Inferior parietal cortex (tissue), 1 donor: ENCODE measurements around the gene STKLD1.

Source experiments
- DNase-seq: peaks from one replicate; pipeline ENCODE4 v3.0.0-alpha.2; 2016; ENCODE audit errors: extremely low spot score

Gene STKLD1

DNA sequence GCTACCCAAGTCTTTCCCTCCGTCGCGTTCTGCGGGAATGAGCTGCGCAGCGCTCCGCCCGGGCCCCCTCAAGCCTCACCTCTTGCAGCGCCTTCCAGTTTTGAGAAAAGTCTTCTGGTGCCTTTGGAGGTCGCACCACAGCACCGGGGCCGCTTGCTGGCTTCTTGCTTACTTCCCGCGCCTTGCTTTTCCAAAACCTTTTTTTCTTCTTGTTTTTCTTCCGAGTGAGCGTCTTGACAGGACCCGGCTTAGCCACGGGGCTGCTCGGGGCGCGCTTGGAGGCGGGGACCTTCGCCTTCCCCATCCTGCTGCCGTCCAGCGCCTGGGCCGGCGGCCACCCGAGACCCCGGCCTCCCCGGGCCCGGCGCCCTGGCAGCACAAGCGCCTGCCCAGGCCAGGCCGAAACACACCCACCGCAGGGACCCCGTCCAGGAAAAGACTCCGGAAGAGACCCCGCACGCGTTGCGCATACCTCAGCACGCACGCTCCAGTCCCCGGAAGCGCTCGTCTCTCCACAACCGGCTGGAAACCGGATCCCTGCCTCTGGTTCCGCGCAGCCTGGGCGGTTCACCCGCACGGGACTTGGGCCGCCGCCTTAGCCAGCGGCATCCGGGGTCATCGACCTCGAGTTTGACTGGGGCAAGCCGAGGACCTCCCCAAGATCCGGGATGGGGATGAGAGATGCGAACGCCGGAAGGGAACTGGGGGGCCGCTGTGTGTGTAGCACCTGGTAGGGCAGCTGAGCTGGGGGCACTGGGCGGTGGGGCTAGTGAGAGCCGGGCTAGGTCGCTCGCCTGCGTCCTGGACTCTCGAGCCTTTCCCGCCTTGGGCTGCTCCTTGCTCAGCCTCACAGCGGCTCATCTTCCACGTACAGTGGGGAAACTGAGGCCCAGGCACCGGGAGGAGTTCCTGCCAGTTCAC, 41.6 kb downstream of the STKLD1 start, which contains the start of gene REXO4:
Gene REXO4 (minus strand): TSS at position 470 of the 921 bp plus-strand sequence. CDS start 166 bp downstream, at position 304.
- peak; percentile 88 for DNase-seq

DNA sequence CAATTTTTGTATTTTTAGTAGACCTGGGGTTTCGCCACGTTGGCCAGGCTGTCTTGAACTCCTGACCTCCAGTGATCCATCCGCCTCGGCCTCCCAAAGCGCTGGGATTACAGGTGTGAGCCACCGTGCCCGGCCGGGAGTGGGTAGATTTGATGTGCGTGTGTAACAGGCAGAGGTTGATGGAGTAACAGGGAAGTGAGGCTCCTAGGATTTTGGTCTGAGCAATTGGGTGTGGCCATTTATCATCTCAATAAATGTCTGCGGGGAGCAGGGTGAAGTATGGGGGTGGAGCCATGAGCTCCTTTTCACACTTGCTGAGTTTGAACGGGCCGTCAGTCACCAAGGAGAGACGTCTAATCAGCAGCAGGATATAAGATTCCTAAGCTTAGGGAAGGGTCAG, 42.8 kb downstream of the STKLD1 start:
- DNase-seq: no peak

DNA sequence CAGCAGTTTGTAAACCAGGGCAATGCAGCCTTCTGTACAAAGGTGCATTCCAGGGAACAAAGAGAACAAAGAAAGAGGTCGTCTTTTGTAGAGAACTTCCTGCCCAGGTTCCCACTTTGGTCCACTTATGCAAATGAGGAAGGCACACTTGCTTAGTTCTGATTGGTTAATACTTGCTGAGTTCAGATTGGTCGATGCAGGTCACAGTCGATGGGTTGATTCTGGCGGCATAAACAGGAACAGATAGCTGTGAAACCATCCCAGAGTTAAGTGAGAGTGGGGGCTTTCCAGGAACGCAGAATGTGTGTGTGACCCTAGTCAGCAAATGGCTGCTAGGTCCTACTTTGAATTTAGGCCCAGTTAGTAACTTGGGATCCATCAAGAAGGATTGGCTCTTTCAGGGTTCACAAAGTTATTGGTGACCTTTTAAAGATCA, 44.2 kb downstream of the STKLD1 start:
- DNase-seq: no peak

DNA sequence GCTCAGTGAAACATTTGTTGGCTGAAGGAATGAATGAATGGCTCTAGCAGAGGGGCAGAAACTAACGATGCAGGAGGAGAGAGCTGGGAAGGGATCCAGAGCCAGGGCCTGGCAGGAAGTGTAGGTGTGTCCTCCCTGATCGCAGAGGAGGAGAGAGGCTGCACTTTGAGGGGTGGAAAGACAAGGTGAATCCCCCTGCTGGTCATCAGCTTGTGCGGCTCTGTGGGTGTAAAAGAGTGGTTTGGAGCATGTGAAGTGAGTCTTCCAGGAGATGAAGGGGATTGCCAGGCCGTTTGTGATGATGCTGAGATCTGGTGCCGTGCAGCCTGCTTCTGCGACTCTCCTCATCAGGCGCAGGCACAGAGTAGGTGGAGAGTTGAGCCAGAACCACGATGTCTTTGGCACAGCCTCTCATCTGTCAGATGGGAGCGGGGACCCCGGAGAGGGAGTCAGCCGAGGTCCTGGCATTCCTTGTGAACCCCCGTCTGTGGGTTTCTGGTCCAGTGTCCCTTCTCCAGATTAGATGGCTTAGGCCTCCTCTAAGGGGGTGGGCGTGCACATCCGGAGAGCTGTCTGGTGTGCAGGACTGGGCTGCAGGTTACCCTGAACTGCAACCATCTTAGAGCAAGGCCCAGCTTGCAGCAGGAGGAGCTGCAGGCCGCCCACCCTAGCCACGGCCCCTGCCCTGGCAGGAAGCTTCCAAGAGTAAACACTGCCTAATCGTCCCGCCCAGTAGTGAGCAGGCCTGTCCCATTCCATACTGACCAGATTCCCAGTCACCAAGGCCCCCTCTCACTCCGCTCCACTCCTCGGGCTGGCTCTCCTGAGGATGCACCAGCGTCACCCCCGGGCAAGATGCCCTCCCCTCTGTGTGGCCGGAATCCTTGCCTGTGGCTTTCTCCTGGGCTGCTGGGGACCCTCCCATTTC, 45.7 kb downstream of the STKLD1 start, which contains the start of gene ADAMTS13:
Gene ADAMTS13 (plus strand): TSS at position 753 of the 928 bp plus-strand sequence. CDS start 77 bp downstream, at position 830.
- peak; percentile 9 for DNase-seq

DNA sequence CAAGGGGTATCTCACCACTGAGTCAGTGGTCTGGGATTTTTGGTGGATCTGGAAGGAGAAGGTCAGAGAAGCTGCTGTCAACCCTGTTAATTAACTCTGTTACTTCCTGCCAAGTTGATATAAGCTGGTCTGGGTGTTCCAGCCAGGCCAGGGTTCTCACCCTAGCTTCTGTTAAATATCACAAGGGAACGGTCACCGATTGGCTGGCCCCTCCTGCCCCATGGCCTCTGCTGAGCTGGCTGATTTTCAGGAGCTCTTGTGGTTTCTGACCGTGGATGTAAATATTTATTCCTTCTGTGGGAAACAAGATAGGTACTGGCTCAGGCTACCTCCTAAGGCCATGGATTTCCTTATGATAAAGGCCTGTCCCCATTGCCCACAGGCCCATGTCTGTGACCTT, 47.0 kb downstream of the STKLD1 start:
- DNase-seq: no peak

DNA sequence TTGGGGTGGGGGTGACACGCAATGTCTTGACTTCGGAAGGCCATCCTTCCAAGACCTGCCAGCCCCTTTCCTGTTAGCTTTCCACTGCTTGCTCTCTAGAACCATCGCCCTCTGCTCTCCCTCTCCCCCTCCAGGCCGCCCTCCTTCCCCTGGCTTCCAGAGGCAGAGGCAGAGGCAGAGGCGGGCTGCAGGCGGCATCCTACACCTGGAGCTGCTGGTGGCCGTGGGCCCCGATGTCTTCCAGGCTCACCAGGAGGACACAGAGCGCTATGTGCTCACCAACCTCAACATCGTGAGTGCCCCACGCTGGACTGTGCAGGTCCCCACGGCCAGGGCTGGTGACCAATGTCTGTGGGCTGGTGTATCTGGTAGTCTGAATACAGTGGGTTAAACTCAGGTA, 48.0 kb downstream of the STKLD1 start:
- no peak for DNase-seq

DNA sequence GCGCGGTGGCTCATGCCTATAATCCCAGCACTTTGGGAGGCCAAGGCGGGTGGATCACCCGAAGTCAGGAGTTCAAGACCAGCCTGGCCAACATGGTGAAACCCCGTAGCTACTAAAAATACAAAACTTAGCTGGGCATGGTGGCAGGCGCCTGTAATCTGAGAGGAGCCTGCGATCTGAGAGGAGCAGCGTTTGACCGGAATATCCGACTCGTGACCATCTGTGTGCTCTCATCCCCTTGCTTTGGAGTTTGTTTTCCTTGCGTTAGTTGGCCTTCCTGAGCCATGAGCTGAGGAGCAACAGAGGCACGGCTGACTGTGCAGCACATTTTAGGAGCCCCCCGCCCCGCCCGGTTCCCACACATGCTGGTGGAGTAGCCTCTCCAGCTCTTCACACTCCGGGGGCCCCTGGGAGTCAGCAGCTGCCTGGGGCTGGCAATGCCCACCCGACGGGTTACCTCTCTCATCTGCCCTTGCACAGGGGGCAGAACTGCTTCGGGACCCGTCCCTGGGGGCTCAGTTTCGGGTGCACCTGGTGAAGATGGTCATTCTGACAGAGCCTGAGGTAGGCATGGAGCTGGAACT, 49.0 kb downstream of the STKLD1 start:
- DNase-seq: no peak

DNA sequence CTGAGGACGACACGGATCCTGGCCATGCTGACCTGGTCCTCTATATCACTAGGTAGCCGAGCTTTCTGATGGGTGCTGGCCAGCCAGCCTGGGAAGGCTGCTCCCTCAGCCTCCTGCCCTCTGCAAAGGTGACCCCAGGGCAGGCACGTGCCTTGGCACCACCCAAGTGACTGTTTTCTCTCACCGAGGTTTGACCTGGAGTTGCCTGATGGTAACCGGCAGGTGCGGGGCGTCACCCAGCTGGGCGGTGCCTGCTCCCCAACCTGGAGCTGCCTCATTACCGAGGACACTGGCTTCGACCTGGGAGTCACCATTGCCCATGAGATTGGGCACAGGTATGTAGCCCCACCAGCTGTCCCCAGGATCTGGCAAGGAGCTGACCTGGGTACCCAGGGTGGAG, 49.8 kb downstream of the STKLD1 start:
- DNase-seq: no peak

DNA sequence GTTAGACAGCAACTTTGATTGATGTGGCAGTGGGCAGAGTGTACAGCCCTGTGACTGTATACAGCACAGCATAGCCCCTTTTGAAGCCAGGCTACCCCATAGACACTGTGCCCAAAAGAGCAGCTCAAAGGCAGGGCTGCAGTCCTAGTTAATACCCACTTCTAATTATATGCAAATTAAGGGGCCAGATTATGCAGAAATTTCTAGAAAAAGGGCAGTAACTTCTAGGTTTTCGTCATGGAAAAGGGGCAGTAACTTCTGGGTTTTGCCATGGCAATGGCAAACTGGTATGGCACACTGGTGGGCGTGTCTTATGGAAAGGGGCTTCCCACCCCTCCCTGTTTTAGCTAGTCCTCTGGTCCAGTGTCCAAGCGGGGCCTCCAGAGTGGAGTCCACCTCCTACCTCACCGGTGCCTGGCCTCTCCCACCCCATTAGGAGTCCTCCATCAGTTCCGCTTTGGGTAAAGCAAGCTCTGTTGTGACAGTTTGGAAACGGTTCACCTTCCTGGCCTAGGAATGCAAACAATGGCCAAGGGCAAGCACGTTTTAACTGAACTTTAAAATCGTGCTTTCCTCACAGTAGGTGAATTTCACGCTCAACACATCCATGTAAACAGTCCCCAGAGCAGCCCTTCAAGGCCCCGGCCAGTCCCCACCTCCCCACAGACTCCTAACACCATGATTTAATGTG, 51.6 kb downstream of the STKLD1 start:
- no peak for DNase-seq

DNA sequence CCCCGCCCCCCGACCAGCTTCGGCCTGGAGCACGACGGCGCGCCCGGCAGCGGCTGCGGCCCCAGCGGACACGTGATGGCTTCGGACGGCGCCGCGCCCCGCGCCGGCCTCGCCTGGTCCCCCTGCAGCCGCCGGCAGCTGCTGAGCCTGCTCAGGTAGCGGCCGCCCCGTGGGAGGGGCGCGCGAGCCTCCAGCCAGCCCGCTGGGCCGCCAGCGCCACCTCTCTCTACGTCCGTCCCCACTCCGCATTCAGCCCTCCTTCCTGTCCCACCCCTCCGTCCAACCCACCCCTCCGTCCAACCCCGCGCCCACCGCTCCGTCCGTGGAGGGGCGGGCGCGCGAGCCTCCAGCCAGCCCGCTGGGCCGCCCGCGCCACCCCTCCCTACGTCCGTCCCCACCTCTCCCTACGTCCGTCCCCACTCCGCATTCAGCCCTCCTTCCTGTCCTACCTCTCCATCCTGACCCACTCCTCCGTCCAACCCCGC, 52.5 kb downstream of the STKLD1 start:
- no peak for DNase-seq

DNA sequence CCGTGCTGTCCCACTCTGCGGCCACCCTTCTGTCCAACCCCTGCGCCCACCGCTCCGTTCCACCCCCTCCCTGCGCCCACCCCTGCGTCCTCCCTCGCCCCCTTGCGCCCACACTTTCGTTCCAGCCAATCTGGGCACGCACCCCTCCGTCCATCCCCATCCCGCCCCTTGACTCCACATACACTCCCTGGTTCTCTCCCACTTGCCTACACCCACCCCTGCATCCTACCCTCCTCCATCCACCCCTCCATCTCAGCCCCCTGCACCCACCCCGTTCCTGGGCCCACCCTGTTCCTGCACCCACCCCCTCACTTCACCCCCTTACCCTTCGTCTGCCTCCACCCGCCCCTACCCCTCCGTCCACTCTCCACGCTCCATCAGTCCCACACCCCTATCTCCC, 53.0 kb downstream of the STKLD1 start:
- DNase-seq: no peak

DNA sequence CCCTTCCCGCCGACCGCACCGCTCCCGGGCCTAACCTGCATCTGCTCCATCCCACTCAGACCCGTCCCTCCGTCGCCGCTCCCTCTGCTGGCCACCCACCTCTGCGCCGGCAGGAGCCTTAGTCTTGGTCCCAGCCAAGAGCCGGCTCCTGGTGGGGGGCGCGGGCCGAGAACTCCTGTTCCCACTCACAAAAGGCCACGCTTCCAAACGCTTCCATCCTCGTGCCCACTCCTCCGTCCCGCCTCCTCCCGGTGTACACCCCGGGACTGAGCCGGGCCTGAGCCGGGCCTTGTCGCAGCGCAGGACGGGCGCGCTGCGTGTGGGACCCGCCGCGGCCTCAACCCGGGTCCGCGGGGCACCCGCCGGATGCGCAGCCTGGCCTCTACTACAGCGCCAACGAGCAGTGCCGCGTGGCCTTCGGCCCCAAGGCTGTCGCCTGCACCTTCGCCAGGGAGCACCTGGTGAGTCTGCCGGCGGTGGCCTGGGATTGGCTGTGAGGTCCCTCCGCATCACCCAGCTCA, 53.5 kb downstream of the STKLD1 start:
- DNase-seq: no peak

DNA sequence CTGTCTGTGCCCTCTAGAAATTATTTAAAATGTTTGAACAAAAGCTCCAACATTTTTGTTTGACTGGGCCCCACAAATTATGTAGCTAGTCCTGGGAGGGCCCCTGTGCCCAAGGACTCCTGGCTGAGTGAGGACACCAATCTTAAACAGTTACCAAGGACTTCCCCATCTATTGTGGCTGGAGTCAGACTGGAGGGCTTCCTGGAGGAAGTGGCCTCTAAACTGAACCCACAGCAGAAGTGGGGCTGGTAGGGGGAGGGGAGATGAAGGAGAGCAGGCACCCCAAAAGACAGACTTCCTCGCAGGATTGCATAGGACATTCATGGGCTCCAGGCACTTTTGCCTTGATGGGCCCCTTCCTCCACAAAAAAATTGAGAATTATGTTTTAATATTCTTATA, 54.1 kb downstream of the STKLD1 start:
- no peak for DNase-seq

DNA sequence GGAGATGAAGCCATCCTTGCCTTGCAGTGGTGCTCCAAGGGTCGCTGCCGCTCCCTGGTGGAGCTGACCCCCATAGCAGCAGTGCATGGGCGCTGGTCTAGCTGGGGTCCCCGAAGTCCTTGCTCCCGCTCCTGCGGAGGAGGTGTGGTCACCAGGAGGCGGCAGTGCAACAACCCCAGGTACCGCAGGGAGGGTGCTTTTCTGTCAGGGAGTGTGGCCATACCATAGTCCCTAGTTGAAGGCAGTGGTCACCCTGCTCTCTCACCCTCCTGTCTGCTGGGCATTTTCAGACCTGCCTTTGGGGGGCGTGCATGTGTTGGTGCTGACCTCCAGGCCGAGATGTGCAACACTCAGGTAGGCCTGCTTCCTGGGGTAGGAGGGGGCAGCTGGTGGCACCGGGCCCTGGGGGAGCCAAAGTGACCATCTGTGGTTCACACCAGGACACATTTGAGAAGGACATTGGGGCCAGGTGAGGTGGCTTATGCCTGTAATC, 57.2 kb downstream of the STKLD1 start:
- DNase-seq: no peak

DNA sequence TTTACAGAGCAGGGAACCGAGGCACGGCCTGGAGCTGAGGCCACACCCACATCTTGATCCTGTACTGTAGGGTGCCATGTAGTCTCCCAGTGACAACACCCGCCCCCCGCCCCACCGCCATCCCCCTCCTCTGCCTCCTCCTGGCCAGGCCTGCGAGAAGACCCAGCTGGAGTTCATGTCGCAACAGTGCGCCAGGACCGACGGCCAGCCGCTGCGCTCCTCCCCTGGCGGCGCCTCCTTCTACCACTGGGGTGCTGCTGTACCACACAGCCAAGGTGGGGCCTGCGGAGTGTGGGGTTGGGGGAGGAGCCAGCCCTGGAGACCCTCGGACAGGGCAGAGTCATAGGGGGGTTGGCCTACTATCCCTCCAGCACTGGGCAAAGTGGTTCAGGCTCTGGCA, 60.5 kb downstream of the STKLD1 start:
- DNase-seq: no peak

DNA sequence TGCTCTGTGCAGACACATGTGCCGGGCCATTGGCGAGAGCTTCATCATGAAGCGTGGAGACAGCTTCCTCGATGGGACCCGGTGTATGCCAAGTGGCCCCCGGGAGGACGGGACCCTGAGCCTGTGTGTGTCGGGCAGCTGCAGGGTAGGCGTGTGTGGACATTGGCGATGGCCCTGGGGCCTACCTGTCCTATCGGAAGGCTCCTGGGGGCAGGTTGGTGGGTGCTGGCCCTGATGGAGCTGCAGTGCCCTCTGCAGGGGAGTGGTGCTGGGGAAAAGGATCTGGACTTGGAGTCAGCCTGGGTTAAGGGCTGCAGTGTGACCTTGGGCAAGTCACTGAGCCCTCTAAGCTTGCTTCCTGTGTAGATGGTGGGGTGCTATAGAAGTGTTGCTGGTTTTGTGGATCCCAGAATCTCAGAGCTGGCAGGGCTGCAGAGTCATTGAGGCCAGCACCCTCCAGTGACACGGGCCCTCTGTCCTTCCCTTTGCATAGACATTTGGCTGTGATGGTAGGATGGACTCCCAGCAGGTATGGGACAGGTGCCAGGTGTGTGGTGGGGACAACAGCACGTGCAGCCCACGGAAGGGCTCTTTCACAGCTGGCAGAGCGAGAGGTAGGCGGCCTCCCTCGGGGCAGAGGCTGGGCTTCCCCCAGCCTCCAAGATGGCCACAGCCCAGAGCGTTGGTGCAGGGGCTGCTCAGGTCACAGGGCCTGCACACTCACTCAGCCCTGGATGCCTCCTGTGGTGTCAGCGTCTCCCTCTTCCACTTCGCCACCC, 61.8 kb downstream of the STKLD1 start:
- no peak for DNase-seq

DNA sequence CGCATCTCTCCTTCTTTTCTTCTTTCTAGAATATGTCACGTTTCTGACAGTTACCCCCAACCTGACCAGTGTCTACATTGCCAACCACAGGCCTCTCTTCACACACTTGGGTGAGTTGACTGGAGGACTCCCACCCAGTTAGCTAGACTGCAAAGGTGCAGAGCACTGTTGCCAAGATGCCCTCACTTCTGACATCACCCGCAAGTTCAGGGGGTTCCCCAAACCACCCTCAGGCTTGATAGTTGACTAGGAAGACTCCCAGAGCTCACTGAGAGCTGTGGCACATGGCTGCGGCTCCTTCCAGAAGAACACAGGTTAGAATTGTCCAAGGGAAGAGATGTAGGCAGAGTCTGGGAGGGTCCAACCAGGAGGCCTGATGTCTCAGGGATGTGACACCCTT, 63.2 kb downstream of the STKLD1 start:
- no peak for DNase-seq

DNA sequence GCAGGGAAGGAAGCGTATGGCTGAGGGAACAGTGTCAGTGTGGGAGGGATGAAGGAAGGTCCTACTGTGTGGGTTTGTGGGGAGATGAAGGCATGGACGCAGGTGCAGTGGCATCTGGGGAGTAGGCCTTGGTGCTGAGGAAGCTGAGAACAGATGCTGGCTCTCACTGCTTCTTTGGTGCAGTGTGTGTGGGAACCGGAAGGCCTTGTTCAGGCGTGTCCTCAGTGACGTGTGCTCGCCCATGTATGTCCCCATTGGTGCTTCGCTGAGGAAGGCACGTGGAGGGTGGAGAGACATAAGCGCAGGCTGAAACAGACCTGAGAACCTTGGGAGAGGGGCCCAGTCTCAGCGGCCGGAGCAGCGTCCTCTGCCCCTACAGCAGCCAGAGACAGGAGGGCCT, 64.7 kb downstream of the STKLD1 start:
- DNase-seq: no peak

DNA sequence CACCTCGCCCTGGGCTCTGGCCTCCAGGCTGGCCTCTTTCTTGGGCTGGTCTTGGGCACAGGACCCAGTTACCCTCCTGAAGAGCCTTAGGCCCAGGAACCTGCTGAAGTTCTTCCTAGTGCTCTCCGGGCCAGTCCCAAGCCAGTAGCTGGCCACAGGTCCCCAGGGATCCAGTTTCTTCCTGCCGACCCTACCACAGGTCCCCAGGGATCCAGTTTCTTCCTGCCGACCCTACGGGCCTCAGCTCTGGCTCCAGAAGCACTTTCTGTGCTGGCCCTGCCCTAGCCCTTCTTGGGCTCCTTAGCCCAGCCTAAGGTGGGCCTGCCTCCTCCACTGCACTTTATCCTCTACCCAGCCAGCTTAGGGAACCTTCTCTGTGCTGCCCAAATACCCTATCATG, 65.4 kb downstream of the STKLD1 start:
- no peak for DNase-seq

DNA sequence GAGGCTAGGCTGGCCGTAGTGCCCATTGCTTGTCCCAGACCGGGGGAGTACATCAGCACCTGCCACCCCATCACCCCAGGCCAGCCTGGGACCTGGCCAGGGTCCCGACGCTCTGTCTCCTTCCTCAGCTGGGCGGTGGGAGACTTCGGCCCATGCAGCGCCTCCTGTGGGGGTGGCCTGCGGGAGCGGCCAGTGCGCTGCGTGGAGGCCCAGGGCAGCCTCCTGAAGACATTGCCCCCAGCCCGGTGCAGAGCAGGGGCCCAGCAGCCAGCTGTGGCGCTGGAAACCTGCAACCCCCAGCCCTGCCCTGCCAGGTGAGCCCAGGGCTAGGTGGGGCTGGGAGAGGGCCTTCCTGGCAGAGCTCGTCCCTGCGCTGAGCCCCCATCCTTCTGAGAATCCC, 67.1 kb downstream of the STKLD1 start:
- no peak for DNase-seq
